ENCODE results near the gene SUN3. TPM values are rescaled to one million over a fixed set of nuclear protein-coding genes. Genes with fewer than 3 reads are reported as not detected.

The SUN3 gene
- total RNA-seq, 2 experiments from 2014 or later = 2.9 TPM; not detected in 1

DNA sequence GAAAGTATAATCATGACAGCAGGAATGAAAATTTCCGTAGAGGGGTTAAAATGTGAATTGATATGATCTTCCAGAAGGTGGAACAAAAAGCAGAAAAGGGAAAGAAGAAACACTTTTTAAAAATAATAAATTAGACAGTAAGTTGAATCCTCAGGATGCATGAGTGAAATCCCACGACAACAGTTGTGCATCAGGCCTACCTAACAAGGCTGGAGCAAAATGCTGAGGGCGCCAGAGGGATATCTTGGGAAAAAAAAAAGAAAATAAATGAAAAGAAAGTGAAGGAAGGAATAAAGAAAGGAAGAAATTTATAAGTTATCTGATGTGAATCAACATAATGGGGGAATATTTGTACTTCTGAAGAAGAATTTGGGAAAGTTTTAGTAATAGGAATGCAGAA, 36.5 kb downstream of the SUN3 start:
- Histone ChIP-seq H4K20me1 (ENCODE audit: insufficient read depth, low read length) (no peaks in the 10 kb centered on the region), H3K4me2 (ENCODE audit: low read length) (peak overlapping the region; percentile 82)
- BruUV-seq (replicated peaks) = no TSS peak

GRCh38 chr7:47991741-47992311, 37.1 kb downstream of the SUN3 start:
- Histone ChIP-seq H3K4me3 (ENCODE audit: low read depth, low read length, poor library complexity, severe bottlenecking) (peak overlapping the region; percentile 68), H3K36me3 (ENCODE audit: insufficient read depth, low read length) (no peaks in the 10 kb centered on the region), H4K20me1 (ENCODE audit: insufficient read depth, low read length) (no peaks in the 10 kb centered on the region), H2AFZ (ENCODE audit: low read length) (peak overlapping the region; percentile 79), H3K79me2 (ENCODE audit: insufficient read depth, low read depth, low read length) (no peaks in the 10 kb centered on the region), H3K4me2 (ENCODE audit: low read length) (peak overlapping the region; percentile 82), H3K27ac (ENCODE audit: low read depth, low read length, poor library complexity, severe bottlenecking) (peak overlapping the region; percentile 79), H3K9me2 (ENCODE audit: insufficient read depth, low read length) (no peaks in the 10 kb centered on the region), H3K4me1 (ENCODE audit: insufficient read depth, low read length, poor library complexity, severe bottlenecking) (peaks cover 19% of the 10 kb centered on the region), H3K9me3 (ENCODE audit: low read length) (no peaks in the 10 kb centered on the region)
- no peak for TF ChIP-seq EZH2phosphoT487 (IDR thresholded peaks at IDR 0.05; ENCODE audit: borderline replicate concordance, low read depth, low read length)
- TF ChIP-seq, protein P1, sequence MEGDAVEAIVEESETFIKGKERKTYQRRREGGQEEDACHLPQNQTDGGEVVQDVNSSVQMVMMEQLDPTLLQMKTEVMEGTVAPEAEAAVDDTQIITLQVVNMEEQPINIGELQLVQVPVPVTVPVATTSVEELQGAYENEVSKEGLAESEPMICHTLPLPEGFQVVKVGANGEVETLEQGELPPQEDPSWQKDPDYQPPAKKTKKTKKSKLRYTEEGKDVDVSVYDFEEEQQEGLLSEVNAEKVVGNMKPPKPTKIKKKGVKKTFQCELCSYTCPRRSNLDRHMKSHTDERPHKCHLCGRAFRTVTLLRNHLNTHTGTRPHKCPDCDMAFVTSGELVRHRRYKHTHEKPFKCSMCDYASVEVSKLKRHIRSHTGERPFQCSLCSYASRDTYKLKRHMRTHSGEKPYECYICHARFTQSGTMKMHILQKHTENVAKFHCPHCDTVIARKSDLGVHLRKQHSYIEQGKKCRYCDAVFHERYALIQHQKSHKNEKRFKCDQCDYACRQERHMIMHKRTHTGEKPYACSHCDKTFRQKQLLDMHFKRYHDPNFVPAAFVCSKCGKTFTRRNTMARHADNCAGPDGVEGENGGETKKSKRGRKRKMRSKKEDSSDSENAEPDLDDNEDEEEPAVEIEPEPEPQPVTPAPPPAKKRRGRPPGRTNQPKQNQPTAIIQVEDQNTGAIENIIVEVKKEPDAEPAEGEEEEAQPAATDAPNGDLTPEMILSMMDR (conservative IDR thresholded peaks at IDR 0.05; ENCODE audit: low read length) = peak; percentile 78
- DNase-seq (ENCODE audit: low spot score) = peak; percentile 90
- ChIA-PET CTCF (ENCODE audit: unreplicated experiment) (interaction anchor here (0.6 to 1.6 kb wide), 9 partner anchors 9 to 119 kb away, joined by 3 to 4 read pairs (median 3); no protein-coding TSS in a partner anchor), POLR2A (interaction anchor here (1.0 to 2.5 kb wide), 8 partner anchors 9 to 118 kb away, joined by 3 to 8 read pairs (median 5); partner anchors contain the start of gene HUS1)
- no TSS peak for BruUV-seq (replicated peaks)
- intact Hi-C loops (cut with micrococcal nuclease; ENCODE audit: unreplicated experiment) = loop anchor here (1.0 to 2.0 kb wide), 5 partner anchors 12 to 118 kb away; partner anchors contain the start of genes C7orf57 and HUS1

More for the DNA sequence above, 36.5 kb downstream of the SUN3 start:
- DNase-seq (ENCODE audit: low spot score) = no peak
- H3K79me2 ChIP-seq (ENCODE audit: insufficient read depth, low read depth, low read length) = no peaks in the 10 kb centered on the region
- no peaks in the 10 kb centered on the region for H3K36me3 ChIP-seq (ENCODE audit: insufficient read depth, low read length)
- H3K4me3 ChIP-seq (ENCODE audit: low read depth, low read length, poor library complexity, severe bottlenecking) = peak overlapping the region; percentile 68
- ChIA-PET POLR2A (interaction anchor here (0.8 to 2.5 kb wide), 8 partner anchors 8 to 118 kb away, joined by 3 to 8 read pairs (median 5); partner anchors contain the start of gene HUS1), CTCF (ENCODE audit: unreplicated experiment) (interaction anchor here (0.6 to 1.3 kb wide), 4 partner anchors 55 to 118 kb away, joined by 3 to 4 read pairs (median 3); no protein-coding TSS in a partner anchor)
- H2AFZ ChIP-seq (ENCODE audit: low read length) = peak overlapping the region; percentile 79
- TF ChIP-seq, protein P1 (conservative IDR thresholded peaks at IDR 0.05; ENCODE audit: low read length) = no peak
- TF ChIP-seq EZH2phosphoT487 (IDR thresholded peaks at IDR 0.05; ENCODE audit: borderline replicate concordance, low read depth, low read length) = no peak
- peak overlapping the region; percentile 79 for H3K27ac ChIP-seq (ENCODE audit: low read depth, low read length, poor library complexity, severe bottlenecking)
- no peaks in the 10 kb centered on the region for H3K9me3 ChIP-seq (ENCODE audit: low read length)
- intact Hi-C loops (cut with micrococcal nuclease; ENCODE audit: unreplicated experiment) = loop anchor here (1.0 to 2.0 kb wide), 2 partner anchors 12 to 14 kb away; partner anchors contain the start of gene HUS1
- H3K4me1 ChIP-seq (ENCODE audit: insufficient read depth, low read length, poor library complexity, severe bottlenecking) = peaks cover 19% of the 10 kb centered on the region
- H3K9me2 ChIP-seq (ENCODE audit: insufficient read depth, low read length) = no peaks in the 10 kb centered on the region

Data from OCI-LY7 (cell line).